Small intestine (tissue), 7 donors: ENCODE results near the gene WNT4. TPM values are rescaled to one million over a fixed set of nuclear protein-coding genes. Genes with fewer than 3 reads are reported as not detected.

Experiments used
- DNase-seq, 2 donors: peaks; one replicate each; pipeline versions ENCODE4 v3.0.0 to v3.0.0-alpha.2; 2013
- FAIRE-seq: peaks from 2 replicates; lab custom pipeline; 2012; peaks lifted over from hg19 to GRCh38; lab: Jason Lieb, UNC
- H3K27ac ChIP-seq, 3 donors: one replicate each; pipeline ENCODE4 v1.5.1; 2013; ENCODE audit warnings: low read length in 2 of 3, mild to moderate bottlenecking in 2 of 3, control low read depth in 1 of 3, inconsistent platforms in 1 of 3, low read depth in 1 of 3, moderate library complexity in 1 of 3
- H3K27me3 ChIP-seq, 3 donors: one replicate each; pipeline ENCODE4 v1.6.1; 2013; ENCODE audit warnings: low read length in 3 of 3, inconsistent platforms in 1 of 3; ENCODE audit not compliant: control insufficient read depth in 3 of 3, insufficient read depth in 3 of 3
- H3K36me3 ChIP-seq, 3 donors: one replicate each; pipeline ENCODE4 v1.6.1; 2013; ENCODE audit warnings: low read length in 3 of 3, inconsistent platforms in 1 of 3, low read depth in 1 of 3, mild to moderate bottlenecking in 1 of 3, moderate library complexity in 1 of 3; ENCODE audit not compliant: control insufficient read depth in 3 of 3, insufficient read depth in 2 of 3
- H3K4me1 ChIP-seq, 3 donors: one replicate each; pipeline ENCODE4 v1.6.1; 2013; ENCODE audit warnings: low read length in 2 of 3, inconsistent platforms in 1 of 3, low read depth in 1 of 3, mild to moderate bottlenecking in 1 of 3, moderate library complexity in 1 of 3; ENCODE audit not compliant: control insufficient read depth in 3 of 3, insufficient read depth in 2 of 3
- H3K4me3 ChIP-seq, 3 donors: one replicate each; pipeline ENCODE4 v1.5.1; 2013; ENCODE audit warnings: low read length in 3 of 3, control low read depth in 1 of 3, inconsistent platforms in 1 of 3, low read depth in 1 of 3, mild to moderate bottlenecking in 1 of 3, moderate library complexity in 1 of 3
- H3K9me3 ChIP-seq, 2 donors: one replicate each; pipeline ENCODE4 v1.6.1; 2013; ENCODE audit warnings: low read depth in 1 of 2, low read length in 1 of 2; ENCODE audit not compliant: control insufficient read depth in 2 of 2, insufficient read depth in 1 of 2
- WGBS, 3 donors: extraction: QIAGEN DNeasy Blood & Tissue Kit; methylation state at CpG; one replicate each; pipeline ENCODE4 v1.1.7; 2013; 5-methylcytosine and 5-hydroxymethylcytosine counted together
- polyA plus RNA-seq, 4 donors: library from polyadenylated mRNA; stranded (reverse) in 3 of 4; unstranded in 1 of 4; fragments of 200-250 nt in 3 of 4; fragments of 120-200 nt in 1 of 4; gene quantifications; one replicate each; pipeline versions ENCODE4 v1.2.1 to v1.2.3, GENCODE V29; 2013
- donor health status: healthy with polysubstance abuse.
- donor health status: control.
- donor health status: control.
- donor health status: Bipolar disorder and iron deficiency.
- donor health status: healthy.

Gene WNT4
- polyA plus RNA-seq, 4 donors, result 0.81 to 2.3 (median 1.3) TPM; not detected in 1

DNA sequence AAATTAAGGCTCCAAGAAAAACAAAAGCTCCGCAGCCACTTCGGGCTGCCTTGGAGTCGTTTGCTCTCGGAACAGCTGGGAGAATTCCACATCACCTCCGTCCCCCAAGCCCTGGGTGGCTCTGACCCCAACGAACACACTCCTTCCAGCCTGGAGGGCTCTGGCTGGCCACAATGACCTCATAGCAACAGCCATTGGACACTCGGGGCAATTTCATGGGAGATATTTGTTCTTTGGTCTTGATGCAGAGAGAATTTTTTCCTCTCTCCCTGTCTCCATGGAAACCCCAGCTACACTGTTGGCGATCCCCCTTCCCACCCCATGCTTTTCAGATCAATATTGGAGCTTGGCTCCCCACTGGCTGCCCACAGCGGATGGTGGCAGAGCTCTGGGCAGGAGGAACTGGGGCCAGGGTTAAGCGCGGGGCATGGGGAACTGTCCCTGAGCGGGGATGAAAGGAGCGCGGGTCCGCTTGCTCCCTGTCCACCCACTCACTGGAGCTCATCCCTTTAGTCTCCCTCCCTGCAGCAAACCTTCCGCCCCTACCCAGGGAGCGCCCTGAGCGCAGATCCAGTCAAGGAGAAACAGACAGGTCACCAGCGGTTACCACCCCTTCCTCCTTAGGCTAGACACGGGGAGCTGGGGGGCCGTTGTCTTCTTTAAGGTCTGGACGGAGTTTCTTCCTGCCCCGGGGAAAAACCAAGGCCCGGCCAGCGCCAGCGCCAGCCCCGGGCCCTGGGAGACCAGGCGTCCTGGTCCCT is 1.2 kb downstream of the WNT4 start:
- FAIRE-seq (no peak), DNase-seq (peak in 1 of 2 donors; percentile 19)
- Histone ChIP-seq H3K27ac (no peak overlapping the region), H3K9me3 (no peaks in the 10 kb centered on the region), H3K27me3 (peaks cover 0 to 53% (median 4%) of the 10 kb centered on the region in 3 donors), H3K4me3 (peak overlapping the region in 2 of 3 donors; percentile 29 to 65), H3K36me3 (peaks cover 0 to 3% (median 0%) of the 10 kb centered on the region in 3 donors), H3K4me1 (peaks cover 0 to 9% (median 0%) of the 10 kb centered on the region in 3 donors)
- 13 to 17% (median 14%) methylated on average over 27 to 28 of the region's 28 CpGs for WGBS, 3 donors

DNA sequence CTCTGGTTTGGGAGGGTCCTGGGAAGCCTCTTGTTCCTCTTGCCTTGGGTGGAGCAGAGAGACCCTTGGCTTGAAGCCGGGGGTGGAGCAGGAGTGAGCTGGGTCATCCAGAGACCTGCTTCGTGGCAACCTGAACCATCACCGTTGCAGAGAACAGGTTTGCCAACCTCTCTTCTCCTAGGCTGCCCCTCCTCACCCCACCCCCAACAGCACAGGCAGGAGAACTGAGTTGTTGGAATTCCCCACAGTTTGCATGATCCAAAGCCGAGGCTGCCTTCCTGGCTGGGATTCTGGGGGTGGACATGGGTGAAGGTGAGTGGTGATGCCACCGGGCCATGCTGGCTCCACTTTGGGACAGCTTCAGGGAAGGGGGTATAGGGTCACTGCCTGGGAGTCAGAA is 2.2 kb downstream of the WNT4 start:
- H3K4me1 ChIP-seq, result peaks cover 0 to 9% (median 0%) of the 10 kb centered on the region in 3 donors
- H3K27ac ChIP-seq, result no peak overlapping the region
- H3K36me3 ChIP-seq, result peaks cover 0 to 3% (median 0%) of the 10 kb centered on the region in 3 donors
- peaks cover 0 to 55% (median 4%) of the 10 kb centered on the region in 3 donors for H3K27me3 ChIP-seq
- WGBS, 3 donors, result 62 to 80% (median 78%) methylated on average over 5 of the region's 5 CpGs
- DNase-seq (no peak), FAIRE-seq (no peak)
- no peak overlapping the region for H3K4me3 ChIP-seq
- no peaks in the 10 kb centered on the region for H3K9me3 ChIP-seq

- H3K27ac ChIP-seq, result no peak overlapping the region
- peaks cover 0 to 3% (median 0%) of the 10 kb centered on the region in 3 donors for H3K36me3 ChIP-seq
- H3K27me3 ChIP-seq, result peaks cover 0 to 50% (median 4%) of the 10 kb centered on the region in 3 donors
- H3K9me3 ChIP-seq, result no peaks in the 10 kb centered on the region
- no peak overlapping the region for H3K4me3 ChIP-seq
- DNase-seq (no peak), FAIRE-seq (no peak)
- peaks cover 0 to 9% (median 0%) of the 10 kb centered on the region in 3 donors for H3K4me1 ChIP-seq
- 55 to 83% (median 74%) methylated on average over 12 of the region's 12 CpGs for WGBS, 3 donors
Measured at GRCh38 chr1:22139817-22140216, 3.1 kb downstream of the WNT4 start.

DNA sequence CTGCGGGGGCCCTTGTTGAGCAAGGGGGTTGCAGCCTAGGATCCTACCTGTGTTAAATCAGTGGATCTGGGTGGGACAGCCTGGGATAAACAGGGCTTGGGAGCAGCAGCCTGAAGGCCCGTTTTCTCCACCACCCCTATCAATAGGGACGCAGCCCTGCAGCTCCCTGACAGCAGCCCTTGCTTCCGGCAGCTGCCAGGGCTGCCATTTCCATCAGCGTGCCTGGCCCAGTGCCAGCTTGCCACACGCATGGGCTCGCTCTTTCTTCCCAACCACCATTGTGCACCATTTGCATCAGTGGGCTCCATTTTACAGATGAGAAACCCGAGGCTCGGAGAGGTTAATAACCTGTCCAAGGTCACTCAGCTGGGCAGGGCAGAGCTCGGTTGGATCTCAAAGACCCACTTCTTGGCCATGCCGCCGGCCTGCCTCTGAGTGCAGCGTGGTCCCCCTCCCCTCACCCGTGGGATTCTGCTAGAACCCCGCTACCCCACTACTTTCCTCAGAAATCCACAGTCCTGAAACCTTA is 3.8 kb downstream of the WNT4 start:
- FAIRE-seq, result no peak

DNA sequence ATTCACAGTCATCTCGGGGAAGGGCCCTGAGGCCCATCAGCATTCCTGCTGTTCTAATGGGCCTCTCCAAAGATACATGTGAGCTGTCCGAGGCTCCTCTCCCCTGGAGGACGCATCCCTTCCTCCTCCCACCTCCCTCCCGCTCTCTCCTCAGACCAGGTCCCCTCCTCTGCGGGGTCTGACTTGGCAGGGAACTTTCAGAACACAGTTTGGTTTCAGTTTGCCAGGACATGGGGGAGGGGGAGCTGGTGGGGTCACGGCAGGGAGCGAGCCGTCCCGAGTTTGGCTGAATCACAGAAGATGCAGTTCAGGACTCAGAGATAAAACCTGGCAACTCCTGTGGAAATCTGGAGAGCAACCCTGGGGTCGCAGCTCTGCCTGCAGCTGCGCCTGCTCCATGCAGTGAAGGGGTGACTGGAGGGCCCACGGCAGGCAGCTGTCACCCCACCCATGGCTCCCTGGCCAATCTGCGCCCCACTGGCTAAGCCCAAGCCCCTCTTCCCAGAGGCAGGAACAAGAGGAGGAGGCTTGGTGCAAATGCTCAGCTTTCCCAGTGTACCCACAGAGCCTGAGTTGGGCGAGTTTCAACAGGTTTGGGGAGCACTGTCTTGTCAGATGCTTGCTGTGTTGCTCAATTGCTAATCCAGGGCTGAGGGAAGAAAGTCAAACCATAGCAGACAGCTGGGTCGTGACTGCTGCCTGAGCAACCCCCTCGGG is 5.7 kb downstream of the WNT4 start:
- no peak for FAIRE-seq
- no peaks in the 10 kb centered on the region for H3K9me3 ChIP-seq
- WGBS, 3 donors, result 62 to 83% (median 82%) methylated on average over 16 of the region's 16 CpGs

More for the DNA sequence above, 3.8 kb downstream of the WNT4 start:
- Histone ChIP-seq H3K9me3 (no peaks in the 10 kb centered on the region), H3K27me3 (peaks cover 0 to 49% (median 4%) of the 10 kb centered on the region in 3 donors), H3K4me1 (peaks cover 0 to 9% (median 0%) of the 10 kb centered on the region in 3 donors), H3K36me3 (peaks cover 0 to 3% (median 0%) of the 10 kb centered on the region in 3 donors), H3K27ac (no peak overlapping the region), H3K4me3 (no peak overlapping the region)
- DNase-seq, result no peak
- WGBS, 3 donors, result 53 to 80% (median 72%) methylated on average over 15 of the region's 15 CpGs

DNA sequence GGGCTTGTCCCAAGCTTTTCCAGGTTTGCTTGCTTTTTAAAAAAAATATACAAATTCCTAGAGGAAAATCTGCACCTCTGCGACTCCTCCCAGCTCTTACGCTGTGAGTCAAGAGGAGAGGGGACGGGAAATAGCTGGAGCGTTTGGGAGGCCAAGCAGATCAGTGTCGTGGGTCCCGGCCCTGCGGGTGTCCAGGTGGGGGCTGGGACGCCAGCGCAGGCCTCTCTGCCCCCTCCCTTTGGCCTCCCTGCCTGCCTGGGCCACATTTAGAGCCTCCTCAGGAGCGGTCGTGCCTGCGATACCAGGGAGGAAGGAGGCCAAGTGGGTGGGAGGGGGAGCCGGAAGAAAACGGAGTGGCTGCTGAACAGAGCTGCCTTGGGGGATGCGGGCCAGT is 9.0 kb downstream of the WNT4 start:
- DNase-seq (no peak), FAIRE-seq (no peak)
- no peak overlapping the region for H3K27ac ChIP-seq
- no peak overlapping the region for H3K4me3 ChIP-seq
- no peaks in the 10 kb centered on the region for H3K36me3 ChIP-seq
- peaks cover 0 to 19% (median 0%) of the 10 kb centered on the region in 3 donors for H3K27me3 ChIP-seq
- no peaks in the 10 kb centered on the region for H3K9me3 ChIP-seq
- no peaks in the 10 kb centered on the region for H3K4me1 ChIP-seq
- 40 to 68% (median 67%) methylated on average over 15 of the region's 15 CpGs for WGBS, 3 donors

More for the DNA sequence above, 5.7 kb downstream of the WNT4 start:
- no peak overlapping the region for H3K4me3 ChIP-seq
- H3K36me3 ChIP-seq, result peaks cover 0 to 3% (median 0%) of the 10 kb centered on the region in 3 donors
- peaks cover 0 to 47% (median 0%) of the 10 kb centered on the region in 3 donors for H3K27me3 ChIP-seq
- peaks cover 0 to 5% (median 0%) of the 10 kb centered on the region in 3 donors for H3K4me1 ChIP-seq
- H3K27ac ChIP-seq, result no peak overlapping the region
- peak in 1 of 2 donors; percentile 17 for DNase-seq

- FAIRE-seq, result no peak
- WGBS, 3 donors, result 59 to 72% (median 69%) methylated on average over 16 of the region's 16 CpGs
Measured at GRCh38 chr1:22133247-22133930, 9.5 kb downstream of the WNT4 start.

More at GRCh38 chr1:22133247-22133930, 9.5 kb downstream of the WNT4 start:
- Histone ChIP-seq H3K4me1 (no peaks in the 10 kb centered on the region), H3K27me3 (peaks cover 0 to 14% (median 0%) of the 10 kb centered on the region in 3 donors), H3K9me3 (no peaks in the 10 kb centered on the region), H3K36me3 (no peaks in the 10 kb centered on the region), H3K27ac (no peak overlapping the region), H3K4me3 (no peak overlapping the region)
- no peak for DNase-seq
